Measurements from ENCODE around the gene ANKS1A. TPM values are rescaled to one million over a fixed set of nuclear protein-coding genes. Genes with fewer than 3 reads are reported as not detected.
"Not testable (repeated sequence)": the region's sequence is repeated elsewhere in the genome, so short reads cannot be mapped to it uniquely, and the experiment has no call there.

Gene ANKS1A
- total RNA-seq, 1 donor from 2014 or later, result 33.5 TPM

DNA sequence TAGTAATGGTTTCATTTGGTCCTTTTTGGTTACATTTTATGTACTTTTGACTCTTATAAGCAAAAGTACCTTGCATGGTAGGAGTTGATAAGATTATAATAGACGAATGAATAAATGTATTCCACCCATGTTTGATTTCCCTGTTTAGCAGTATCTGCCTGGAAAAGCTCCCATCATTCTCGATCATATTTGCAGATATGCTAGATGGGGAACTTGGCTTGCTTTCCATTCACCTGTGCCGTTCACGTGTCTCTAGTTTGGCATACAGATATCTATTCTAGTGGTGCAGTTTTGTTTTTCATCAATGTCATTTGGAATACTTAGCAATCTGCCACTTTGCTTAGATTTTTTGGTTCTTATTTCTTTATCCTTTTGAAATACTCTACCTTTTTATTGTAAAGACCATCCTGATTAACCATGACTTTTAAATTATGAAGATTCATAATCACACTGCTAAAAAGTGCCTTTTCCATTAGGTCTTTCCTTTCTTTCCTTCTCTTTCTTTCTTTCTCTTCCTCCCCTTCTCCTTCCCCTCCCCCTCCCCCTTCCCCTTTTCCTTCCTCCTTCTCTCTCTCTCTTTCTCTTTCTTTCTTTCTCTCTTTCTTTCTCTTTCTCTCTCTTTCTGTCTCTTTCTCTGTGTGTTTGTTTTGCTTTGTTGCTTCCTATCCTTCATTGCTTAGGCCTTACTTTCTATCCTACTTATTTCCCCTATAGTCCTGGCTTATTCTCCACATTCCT lies 40.4 kb downstream of the ANKS1A start:
- TF ChIP-seq, protein P1, sequence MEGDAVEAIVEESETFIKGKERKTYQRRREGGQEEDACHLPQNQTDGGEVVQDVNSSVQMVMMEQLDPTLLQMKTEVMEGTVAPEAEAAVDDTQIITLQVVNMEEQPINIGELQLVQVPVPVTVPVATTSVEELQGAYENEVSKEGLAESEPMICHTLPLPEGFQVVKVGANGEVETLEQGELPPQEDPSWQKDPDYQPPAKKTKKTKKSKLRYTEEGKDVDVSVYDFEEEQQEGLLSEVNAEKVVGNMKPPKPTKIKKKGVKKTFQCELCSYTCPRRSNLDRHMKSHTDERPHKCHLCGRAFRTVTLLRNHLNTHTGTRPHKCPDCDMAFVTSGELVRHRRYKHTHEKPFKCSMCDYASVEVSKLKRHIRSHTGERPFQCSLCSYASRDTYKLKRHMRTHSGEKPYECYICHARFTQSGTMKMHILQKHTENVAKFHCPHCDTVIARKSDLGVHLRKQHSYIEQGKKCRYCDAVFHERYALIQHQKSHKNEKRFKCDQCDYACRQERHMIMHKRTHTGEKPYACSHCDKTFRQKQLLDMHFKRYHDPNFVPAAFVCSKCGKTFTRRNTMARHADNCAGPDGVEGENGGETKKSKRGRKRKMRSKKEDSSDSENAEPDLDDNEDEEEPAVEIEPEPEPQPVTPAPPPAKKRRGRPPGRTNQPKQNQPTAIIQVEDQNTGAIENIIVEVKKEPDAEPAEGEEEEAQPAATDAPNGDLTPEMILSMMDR (IDR thresholded peaks at IDR 0.05; ENCODE audit: borderline replicate concordance), result no peak
- Histone ChIP-seq H3K36me3 (no peaks in the 10 kb centered on the region), H3K4me3 (no peak overlapping the region), H3K4me1 (peaks cover 48% of the 10 kb centered on the region), H3K9me3 (replicated peaks) (no peaks in the 10 kb centered on the region), H3K27me3 (ENCODE audit: low read depth) (no peaks in the 10 kb centered on the region), H3K27ac (replicated peaks) (no peak overlapping the region)
- intact Hi-C loops (cut with micrococcal nuclease), result no loop called here
- DNase-seq, result no peak

DNA sequence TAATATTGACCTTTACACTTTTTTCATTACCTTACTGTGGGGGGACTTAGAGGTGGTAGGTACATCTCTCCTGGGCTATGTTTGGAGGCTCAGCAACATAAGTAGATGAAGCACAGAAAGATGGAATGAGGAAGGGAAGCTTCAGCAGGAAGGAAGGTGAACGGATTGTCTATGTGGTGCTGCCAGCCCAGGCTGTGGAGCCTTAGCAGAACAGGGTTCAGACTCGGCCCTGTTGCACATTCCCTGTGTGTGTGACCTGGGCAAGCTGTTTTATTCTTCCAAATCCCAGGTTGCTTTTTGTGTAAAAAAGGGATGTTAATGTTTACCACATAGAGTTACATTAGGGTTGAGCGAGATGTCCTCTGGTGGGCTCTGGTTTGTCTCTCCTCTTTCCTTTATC lies 41.2 kb downstream of the ANKS1A start:
- TF ChIP-seq, protein P1 (IDR thresholded peaks at IDR 0.05; ENCODE audit: borderline replicate concordance), result no peak
- intact Hi-C loops (cut with micrococcal nuclease), result no loop called here
- no peak overlapping the region for H3K4me3 ChIP-seq

DNA sequence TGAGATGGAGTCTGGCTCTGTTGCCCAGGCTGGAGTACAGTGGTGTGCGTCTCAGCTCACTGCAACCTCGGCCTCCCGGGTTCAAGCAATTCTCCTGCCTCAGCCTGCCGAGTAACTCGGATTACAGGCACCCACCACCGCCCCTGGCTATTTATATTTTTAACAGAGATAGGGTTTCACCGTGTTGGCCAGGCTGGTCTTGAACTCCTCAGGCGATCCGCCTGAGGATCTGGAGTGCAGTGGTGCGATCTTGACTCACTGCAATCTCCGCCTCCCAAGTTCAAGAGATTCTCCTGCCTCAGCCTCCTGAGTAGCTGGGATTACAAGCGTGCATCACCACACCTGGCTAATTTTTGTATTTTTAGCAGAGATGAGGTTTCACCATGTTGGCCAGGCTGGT lies 43.1 kb downstream of the ANKS1A start:
- H3K27ac ChIP-seq (replicated peaks); DNase-seq; H3K36me3 ChIP-seq; H3K27me3 ChIP-seq (ENCODE audit: low read depth); H3K4me3 ChIP-seq; H3K9me3 ChIP-seq (replicated peaks); intact Hi-C loops (cut with micrococcal nuclease): not testable (repeated sequence)
- H3K4me1 ChIP-seq, result peaks cover 65% of the 10 kb centered on the region

More for the DNA sequence above, 41.2 kb downstream of the ANKS1A start:
- peaks cover 54% of the 10 kb centered on the region for H3K4me1 ChIP-seq
- H3K36me3 ChIP-seq, result no peaks in the 10 kb centered on the region
- H3K27me3 ChIP-seq (ENCODE audit: low read depth), result no peaks in the 10 kb centered on the region
- no peak for DNase-seq
- no peak overlapping the region for H3K27ac ChIP-seq (replicated peaks)
- H3K9me3 ChIP-seq (replicated peaks), result no peaks in the 10 kb centered on the region

DNA sequence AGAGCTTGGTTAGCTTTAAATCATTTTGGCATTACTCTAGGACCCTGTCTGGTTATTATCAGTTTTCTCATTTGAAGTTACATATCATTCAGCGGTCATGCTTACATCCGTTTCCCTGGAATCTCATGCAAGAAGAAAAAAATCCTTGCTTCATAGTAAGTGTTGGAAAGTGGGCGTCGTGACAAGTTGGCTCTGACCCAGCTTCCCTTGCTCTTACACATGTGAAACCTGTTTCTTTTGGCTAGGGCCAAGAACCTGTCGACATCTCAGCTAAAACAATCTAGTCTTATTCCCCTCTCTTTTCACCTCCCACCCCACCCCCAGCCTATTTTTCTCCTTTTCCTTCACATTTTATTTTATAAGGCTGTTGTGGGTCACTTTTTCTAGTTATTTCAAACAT lies 45.5 kb downstream of the ANKS1A start:
- intact Hi-C loops (cut with micrococcal nuclease), result no loop called here
- TF ChIP-seq, protein P1 (IDR thresholded peaks at IDR 0.05; ENCODE audit: borderline replicate concordance), result no peak
- Histone ChIP-seq H3K27me3 (ENCODE audit: low read depth) (no peaks in the 10 kb centered on the region), H3K27ac (replicated peaks) (peak overlapping the region; percentile 72), H3K4me1 (peaks cover 68% of the 10 kb centered on the region), H3K9me3 (replicated peaks) (no peaks in the 10 kb centered on the region), H3K36me3 (no peaks in the 10 kb centered on the region), H3K4me3 (no peak overlapping the region)
- DNase-seq, result peak; percentile 88

DNA sequence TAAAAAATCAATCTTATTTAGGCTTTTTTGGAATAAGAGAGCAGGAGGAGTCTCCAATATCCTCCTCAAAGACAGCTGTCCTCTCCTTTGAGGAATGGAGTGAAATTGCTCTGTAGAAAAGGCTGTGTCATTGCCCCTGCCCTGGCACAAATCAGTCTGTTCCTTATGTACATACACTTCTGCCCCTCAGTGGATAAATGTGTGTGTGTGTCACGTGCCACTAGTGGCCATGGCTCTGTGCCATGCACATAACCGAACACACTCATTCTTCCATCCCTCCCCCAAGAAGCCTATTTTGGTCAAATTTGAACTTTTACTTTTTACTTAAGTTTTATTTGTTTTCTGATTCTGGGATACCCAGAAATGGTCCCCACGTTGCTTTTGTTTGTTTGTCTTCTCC lies 49.2 kb downstream of the ANKS1A start:
- Histone ChIP-seq H3K36me3 (no peaks in the 10 kb centered on the region), H3K27me3 (ENCODE audit: low read depth) (no peaks in the 10 kb centered on the region), H3K4me3 (no peak overlapping the region), H3K4me1 (peaks cover 80% of the 10 kb centered on the region), H3K27ac (replicated peaks) (peak overlapping the region; percentile 84), H3K9me3 (replicated peaks) (no peaks in the 10 kb centered on the region)
- intact Hi-C loops (cut with micrococcal nuclease), result no loop called here
- no peak for DNase-seq
- TF ChIP-seq, protein P1 (IDR thresholded peaks at IDR 0.05; ENCODE audit: borderline replicate concordance), result no peak

DNA sequence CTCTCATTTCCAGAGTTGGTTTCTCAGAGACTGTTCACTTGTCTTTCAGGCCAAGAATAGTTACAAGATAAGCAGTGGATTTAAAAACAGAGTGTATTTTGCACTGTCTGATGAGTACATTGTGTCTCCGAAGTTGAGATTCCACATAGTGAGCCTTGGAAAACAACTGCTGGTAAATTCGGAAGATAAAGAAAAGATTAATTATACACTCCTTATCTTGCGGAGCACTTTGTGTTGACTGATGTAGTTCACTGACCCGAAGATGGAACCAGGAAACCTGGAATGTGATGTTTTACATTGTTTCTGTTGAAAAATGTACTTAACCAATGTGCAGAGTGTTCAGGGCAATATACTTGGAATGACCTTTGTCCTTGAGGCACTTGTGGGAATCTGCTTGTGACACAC lies 51.0 kb downstream of the ANKS1A start:
- H3K27me3 ChIP-seq (ENCODE audit: low read depth), result no peaks in the 10 kb centered on the region
- no peak overlapping the region for H3K4me3 ChIP-seq
- H3K9me3 ChIP-seq (replicated peaks), result no peaks in the 10 kb centered on the region
- DNase-seq, result no peak
- intact Hi-C loops (cut with micrococcal nuclease), result no loop called here
- H3K27ac ChIP-seq (replicated peaks), result peak overlapping the region; percentile 84
- TF ChIP-seq, protein P1 (IDR thresholded peaks at IDR 0.05; ENCODE audit: borderline replicate concordance), result no peak
- H3K36me3 ChIP-seq, result no peaks in the 10 kb centered on the region
- H3K4me1 ChIP-seq, result peaks cover 65% of the 10 kb centered on the region
